HCT116 (cell line): ENCODE measurements around the gene GTF2IRD1. TPM values are rescaled to one million over a fixed set of nuclear protein-coding genes. Genes with fewer than 3 reads are reported as not detected.

ENCODE experiments used
- ATAC-seq: fragments of 200-7000 bp; cut with Tn5 transposase; 2 replicates; pipeline ENCODE4 v1.9.1; 2020; ENCODE audit warnings: mild to moderate bottlenecking, moderate library complexity
- BruUV-seq: library from RNA; stranded (reverse); fragments of 400-500 nt; replicated peaks from 2 replicates; lab custom pipeline; 2021; lab: Mats Ljungman, UMichigan
- CTCF ChIA-PET: fragments of 300-600 bp; sonication (Branson Sonifier 250); formaldehyde crosslinking; loops from one replicate; lab custom pipeline; 2021; ENCODE audit warnings: antibody characterized with exemption; lab: Charles Lee
- POLR2A ChIA-PET: fragments of 300-600, 350-600 bp; sonication (Branson Sonifier 250); formaldehyde crosslinking; loops from one replicate; lab custom pipeline; 2021; ENCODE audit warnings: antibody characterized with exemption; lab: Charles Lee
- RAD21 ChIA-PET, 2 experiments: fragments of 300-600 bp; sonication (Branson Sonifier 250); formaldehyde crosslinking; loops; one replicate each; lab custom pipeline; 2023; ENCODE audit warnings: low total read pairs in 2 of 2; ENCODE audit not compliant: uncharacterized antibody in 2 of 2, unreplicated experiment in 2 of 2, low non-redundant PET in 1 of 2; lab: Charles Lee
- DNase-seq: peaks from one replicate; pipeline ENCODE4 v3.0.0-alpha.2; 2010; ENCODE audit warnings: low read depth, low spot score
- H2AFZ ChIP-seq: fragments of 200-600 bp; shearing (Covaris generic), sonication (generic); 2 replicates; pipeline ENCODE4 v1.6.1; 2017; ENCODE audit warnings: low read depth, mixed run types, mixed read lengths, antibody characterized with exemption, low read length; ENCODE audit not compliant: poor library complexity, severe bottlenecking
- H3K27ac ChIP-seq: 2 replicates; pipeline ENCODE4 v1.5.1; 2012; ENCODE audit warnings: low read depth, low read length
- H3K27me3 ChIP-seq: fragments of 200-600 bp; sonication (generic); 2 replicates; pipeline ENCODE4 v1.6.1; 2016; ENCODE audit warnings: mixed run types, low read length, mixed read lengths; ENCODE audit not compliant: insufficient read depth
- H3K36me3 ChIP-seq, 2 experiments: fragments of 200-500 bp in 1 of 2; fragments of 200-600 bp in 1 of 2; sonication (Bioruptor generic) in 1 of 2; sonication (generic) in 1 of 2; 2 replicates each; pipeline versions ENCODE4 v1.5.1 to v1.6.1; 2014 to 2016; ENCODE audit warnings: low read length in 2 of 2, inconsistent platforms in 1 of 2, mixed read lengths in 1 of 2, mixed run types in 1 of 2; ENCODE audit not compliant: insufficient read depth in 2 of 2, control insufficient read depth in 1 of 2
- H3K4me1 ChIP-seq, 2 experiments: fragments of 200-600 bp in 1 of 2; sonication (generic) in 1 of 2; 2 replicates each; pipeline versions ENCODE4 v1.5.1 to v1.6.1; 2012 to 2017; ENCODE audit warnings: low read length in 2 of 2, inconsistent platforms in 1 of 2, mild to moderate bottlenecking in 1 of 2, mixed read lengths in 1 of 2, mixed run types in 1 of 2, moderate library complexity in 1 of 2; ENCODE audit not compliant: insufficient read depth in 2 of 2, control insufficient read depth in 1 of 2
- H3K4me2 ChIP-seq: fragments of 200-600 bp; sonication (generic); 2 replicates; pipeline ENCODE4 v1.6.1; 2017; ENCODE audit warnings: mixed run types, low read length, mixed read lengths
- H3K4me3 ChIP-seq, 2 experiments: fragments of 200-600 bp in 1 of 2; sonication (generic) in 1 of 2; replicated peaks in 1 of 2; 2 replicates each; pipeline ENCODE4 v1.5.1; 2011 to 2016; ENCODE audit warnings: low read length in 2 of 2, control low read depth in 1 of 2, low read depth in 1 of 2, mild to moderate bottlenecking in 1 of 2, mixed read lengths in 1 of 2, mixed run types in 1 of 2
- H3K79me2 ChIP-seq: fragments of 200-600 bp; sonication (generic); 2 replicates; pipeline ENCODE4 v1.6.1; 2017; ENCODE audit warnings: mild to moderate bottlenecking, mixed run types, low read length, moderate library complexity, mixed read lengths; ENCODE audit not compliant: insufficient read depth
- H3K9ac ChIP-seq: fragments of 200-600 bp; sonication (generic); 2 replicates; pipeline ENCODE4 v1.6.1; 2016; ENCODE audit warnings: low read length, mixed read lengths
- H3K9me2 ChIP-seq: fragments of 200-600 bp; sonication (generic), shearing (Covaris generic); 2 replicates; pipeline ENCODE4 v1.6.1; 2017; ENCODE audit warnings: mixed run types, mild to moderate bottlenecking, moderate library complexity; ENCODE audit not compliant: insufficient read depth
- H3K9me3 ChIP-seq, 2 experiments: fragments of 200-500 bp in 1 of 2; fragments of 200-600 bp in 1 of 2; sonication (Bioruptor generic) in 1 of 2; sonication (generic) in 1 of 2; 2 replicates each; pipeline ENCODE4 v1.6.1; 2014 to 2017; ENCODE audit warnings: low read length in 2 of 2, mixed read lengths in 2 of 2, inconsistent platforms in 1 of 2, low read depth in 1 of 2, mild to moderate bottlenecking in 1 of 2, mixed run types in 1 of 2, moderate library complexity in 1 of 2; ENCODE audit not compliant: control insufficient read depth in 1 of 2, insufficient read depth in 1 of 2
- H4K20me1 ChIP-seq: fragments of 200-600 bp; sonication (generic), shearing (Covaris generic); 2 replicates; pipeline ENCODE4 v1.6.1; 2017; ENCODE audit warnings: mixed run types, mild to moderate bottlenecking, moderate library complexity; ENCODE audit not compliant: insufficient read depth
- CTCF ChIP-seq, 3 experiments: fragments of 200-600 bp in 1 of 3; sonication (generic) in 1 of 3; IDR thresholded peaks in 2 of 3; conservative IDR thresholded peaks in 1 of 3; 2 replicates each; pipeline ENCODE4 v1.5.1; 2012 to 2017; ENCODE audit warnings: low read depth in 2 of 3, low read length in 2 of 3, antibody characterized with exemption in 1 of 3, borderline replicate concordance in 1 of 3, control low read depth in 1 of 3, mild to moderate bottlenecking in 1 of 3, mixed read lengths in 1 of 3, mixed run types in 1 of 3, moderate library complexity in 1 of 3; ENCODE audit not compliant: insufficient read depth in 1 of 3
- RAD21 ChIP-seq: IDR thresholded peaks from 2 replicates; pipeline ENCODE4 v1.6.1; 2012; ENCODE audit warnings: low read depth, mild to moderate bottlenecking
- YY1 ChIP-seq: IDR thresholded peaks from 2 replicates; pipeline ENCODE4 v1.6.1; 2011; ENCODE audit warnings: low read length, low read depth, moderate library complexity, mild to moderate bottlenecking; ENCODE audit not compliant: insufficient replicate concordance; ENCODE audit errors: extremely low read depth
- ZBTB33 ChIP-seq: IDR thresholded peaks from 2 replicates; pipeline ENCODE4 v1.6.1; 2011; ENCODE audit warnings: mild to moderate bottlenecking, low read length, moderate library complexity; ENCODE audit not compliant: insufficient replicate concordance; ENCODE audit errors: extremely low read depth
- intact Hi-C: fragments of 100-400 bp; cut with micrococcal nuclease; formaldehyde crosslinking; loops from 2 replicates; pipeline ENCODE4 v1.10.0; 2022
- total RNA-seq: library from RNA; stranded (reverse); gene quantifications from one replicate; pipeline ENCODE4 v1.2.1, GENCODE V29; 2021; ENCODE audit not compliant: unreplicated experiment

Gene GTF2IRD1
- total RNA-seq, 1 experiment from 2014 or later, result 34.5 TPM

- Histone ChIP-seq H3K9me2 (no peaks in the 10 kb centered on the region), H3K4me2 (0 out of 2 replicates have a peak overlapping the region, but pooled peaks have one; percentile 9), H3K9me3 (no peaks in the 10 kb centered on the region), H3K27ac (no peak overlapping the region), H3K4me1 (peaks cover 2 to 13% of the 10 kb centered on the region in 2 experiments; a peak in 2 of 4 replicates), H3K4me3 (no peak overlapping the region), H3K79me2 (no peaks in the 10 kb centered on the region), H3K27me3 (no peaks in the 10 kb centered on the region), H3K36me3 (no peaks in the 10 kb centered on the region), H3K9ac (no peak overlapping the region), H4K20me1 (no peaks in the 10 kb centered on the region), H2AFZ (peak overlapping the region; percentile 59)
- POLR2A ChIA-PET, result no interaction called here
- no TSS peak for BruUV-seq
- ATAC-seq (peak; percentile 98), DNase-seq (peak; percentile 44)
- RAD21 ChIA-PET, result interaction anchor here in 1 of 2 experiments (1.3 kb wide), 1 partner anchor 149 kb away, joined by 6 read pairs; no protein-coding TSS in a partner anchor
- CTCF ChIA-PET, result interaction anchor here (1.0 to 1.5 kb wide), 2 partner anchors 146 to 149 kb away, joined by 3 to 16 read pairs; no protein-coding TSS in a partner anchor
- intact Hi-C loops, result loop anchor here (2.0 to 5.0 kb wide), 4 partner anchors 127 to 629 kb away; no protein-coding TSS in a partner anchor
- TF ChIP-seq RAD21, result peak; percentile 99
- peak; percentile 87 to 96 (median 96) for TF ChIP-seq CTCF (IDR thresholded peaks at IDR 0.05 in 2 of 3, conservative IDR thresholded peaks at IDR 0.05 in 1 of 3; ENCODE audit: borderline replicate concordance in 1 of 3, insufficient read depth in 1 of 3, low read depth in 2 of 3, low read length in 2 of 3)
- no peak for TF ChIP-seq ZBTB33
- TF ChIP-seq YY1, result peak; percentile 32
Observed at GRCh38 chr7:74417419-74417971, 36.2 kb upstream of the GTF2IRD1 start.
